Skeletal muscle cell (primary cell): ENCODE results near the gene COX10.

Experiments
- DNase-seq: peaks from one replicate; pipeline ENCODE4 v3.0.0-alpha.2; 2010; ENCODE audit warnings: low read depth
- H3K4me3 ChIP-seq: 2 replicates; pipeline ENCODE4 v1.5.1; 2011; ENCODE audit warnings: low read depth, mild to moderate bottlenecking, control low read depth, low read length, moderate library complexity

COX10 gene

DNA sequence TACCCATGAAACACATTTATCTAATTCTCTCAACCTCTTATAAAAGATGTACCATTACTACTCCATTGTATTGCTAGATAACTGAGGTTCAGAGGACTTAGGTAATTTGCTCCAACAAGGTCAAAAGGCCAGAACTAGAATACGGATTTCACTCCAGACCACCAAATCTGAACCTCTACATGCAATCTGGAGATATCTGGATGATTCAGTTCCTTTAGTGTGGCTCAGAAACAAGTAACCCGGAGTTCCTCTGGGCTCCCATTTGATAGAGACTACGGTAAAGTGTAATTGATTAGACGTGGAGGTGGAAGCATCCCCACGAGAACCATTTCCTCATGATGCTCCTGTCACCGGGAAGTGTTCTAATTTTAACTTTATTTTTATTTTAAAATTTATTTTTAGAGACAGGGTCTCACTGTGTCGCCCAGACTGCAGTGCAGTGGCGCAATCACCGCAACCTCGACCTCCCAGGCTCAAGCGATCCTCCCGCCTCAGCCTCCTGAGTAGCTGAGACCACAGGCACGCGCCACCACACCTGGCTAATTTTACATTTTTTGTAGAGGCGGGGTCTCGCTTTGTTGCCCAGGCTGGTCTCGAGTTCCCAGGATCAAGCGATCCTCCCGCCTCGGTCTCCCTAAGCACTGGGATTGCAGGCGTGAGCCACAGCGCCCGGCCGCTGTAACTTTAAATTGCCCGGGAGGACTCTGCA lies 608 bp upstream of the COX10 start:
- H3K4me3 ChIP-seq = peak overlapping the region; percentile 91
- no peak for DNase-seq

DNA sequence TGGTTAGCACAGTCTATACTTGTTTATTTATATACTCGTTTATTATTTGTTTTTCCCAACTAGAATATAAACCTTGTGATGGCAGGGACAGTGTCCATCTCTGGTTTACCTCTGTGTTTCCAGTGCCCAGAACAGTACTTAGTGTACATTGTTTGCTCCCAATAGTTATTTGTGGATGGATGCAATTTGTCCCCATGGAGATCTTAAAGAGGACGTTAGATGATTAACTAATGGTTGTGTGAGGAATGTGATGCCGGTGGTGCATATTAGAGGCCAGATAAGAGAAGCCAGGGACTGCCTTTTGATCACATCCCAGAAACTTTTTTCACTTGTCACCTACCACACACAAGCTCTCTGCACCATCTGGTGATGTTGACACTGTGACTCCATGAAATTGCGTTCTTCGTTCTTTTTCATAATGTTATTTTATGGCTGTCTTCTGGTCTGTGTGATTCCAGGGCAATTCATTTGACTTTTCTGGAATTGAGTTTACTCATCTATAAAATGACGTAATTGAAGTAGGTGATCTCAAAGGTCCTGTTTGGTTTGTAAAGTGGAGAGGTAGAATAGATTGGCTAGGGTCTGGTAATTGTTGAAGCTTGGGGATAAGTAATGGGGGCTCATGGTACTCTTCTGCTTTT lies 1.2 kb downstream of the COX10 start:
- peak overlapping the region; percentile 91 for H3K4me3 ChIP-seq
- DNase-seq = no peak

DNA sequence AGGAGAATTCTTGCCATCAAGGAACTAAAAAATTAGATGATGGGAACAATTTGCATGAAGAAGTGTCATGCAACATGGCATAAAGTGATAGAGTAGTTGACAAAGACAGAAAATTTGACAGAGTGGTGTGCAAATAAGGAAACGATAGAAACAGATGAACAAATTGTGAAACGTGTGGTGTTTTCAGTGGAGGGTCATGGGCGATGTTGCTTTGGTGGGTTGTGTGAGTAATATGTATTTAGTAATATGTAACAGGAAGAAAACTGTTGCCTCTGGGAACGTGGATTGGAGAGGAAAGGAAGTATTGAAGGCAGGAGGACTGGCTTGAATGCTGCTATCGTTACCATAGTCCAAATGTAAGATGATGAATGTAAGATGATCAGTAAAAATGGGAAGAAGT lies 3.6 kb downstream of the COX10 start:
- DNase-seq = no peak
- H3K4me3 ChIP-seq = no peak overlapping the region

DNA sequence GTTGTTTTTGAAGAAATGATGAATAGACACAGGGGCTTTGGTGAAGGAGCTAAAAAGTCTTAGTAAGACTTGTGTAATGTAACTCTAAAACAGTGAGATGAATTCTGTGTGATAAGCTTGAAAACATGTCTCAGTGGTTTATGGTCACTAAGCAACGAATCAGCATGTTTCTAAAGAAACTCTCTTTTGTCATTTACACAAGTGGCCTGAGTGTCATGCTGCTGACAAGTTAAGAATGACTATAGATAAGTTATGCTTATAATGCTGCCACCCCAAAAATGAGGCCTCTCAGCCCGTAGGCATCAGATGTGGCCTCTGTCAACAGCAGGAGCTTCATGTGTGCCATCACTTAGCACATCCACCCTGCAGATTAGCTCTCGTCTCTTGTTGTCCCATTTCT lies 8.7 kb downstream of the COX10 start:
- H3K4me3 ChIP-seq = no peak overlapping the region
- no peak for DNase-seq

DNA sequence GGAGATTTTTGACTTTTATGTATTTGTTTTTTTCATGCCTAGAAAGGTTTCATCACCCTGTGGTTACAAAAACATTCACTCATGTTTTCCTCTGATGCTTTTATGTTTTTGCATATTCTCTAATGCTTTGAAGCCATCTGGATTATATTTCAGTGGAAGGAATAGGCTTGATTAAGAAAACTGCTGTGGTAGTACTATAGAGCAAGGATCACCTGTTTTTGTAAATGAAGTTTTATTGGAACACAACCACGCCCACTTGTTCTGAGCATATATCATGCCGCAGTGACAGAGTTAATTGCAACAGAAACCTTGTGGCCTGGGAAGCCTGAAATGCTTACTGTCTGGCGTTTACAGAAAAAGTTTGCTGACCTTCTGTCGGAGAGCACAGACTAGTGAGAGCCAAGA lies 11.5 kb downstream of the COX10 start:
- no peak overlapping the region for H3K4me3 ChIP-seq
- DNase-seq = no peak

DNA sequence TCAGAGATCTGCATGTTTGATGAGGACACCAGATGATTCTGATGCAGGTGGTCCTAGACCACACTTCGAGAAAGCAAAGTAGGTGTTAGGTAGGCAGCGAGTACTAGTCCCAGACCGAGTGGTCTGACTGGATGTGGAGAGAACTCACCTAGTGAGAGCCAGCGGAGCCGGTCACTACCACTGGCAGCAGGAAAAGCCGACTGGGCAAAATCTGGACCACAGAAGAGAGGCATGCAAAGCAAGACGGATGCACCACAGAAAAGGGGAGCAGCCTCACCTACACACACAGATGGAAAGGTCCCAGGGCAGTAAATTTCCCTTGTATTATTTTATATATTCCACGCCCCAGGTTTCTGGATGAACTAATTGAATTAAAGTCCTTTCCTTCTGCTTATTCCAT lies 13.5 kb downstream of the COX10 start:
- no peak for DNase-seq
- H3K4me3 ChIP-seq = no peak overlapping the region

DNA sequence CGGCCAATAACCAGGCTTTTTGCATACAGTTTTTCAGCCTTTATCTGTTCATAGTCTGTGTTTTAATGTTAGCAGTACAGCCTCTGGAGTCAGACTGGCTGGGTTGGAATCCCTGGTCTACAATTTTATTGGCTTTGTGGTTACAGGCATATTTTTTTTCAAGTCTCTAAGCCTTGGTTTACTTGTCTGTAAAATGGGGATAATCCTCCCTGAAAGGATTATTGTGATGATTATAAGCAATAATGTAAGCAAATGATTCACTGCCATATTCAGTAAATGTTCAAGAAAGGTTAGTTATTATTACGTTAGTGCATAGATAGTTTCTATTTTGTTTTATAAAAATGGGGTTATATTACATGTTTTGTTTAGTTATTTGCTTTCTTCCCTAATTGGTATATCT lies 15.7 kb downstream of the COX10 start:
- no peak overlapping the region for H3K4me3 ChIP-seq
- no peak for DNase-seq

DNA sequence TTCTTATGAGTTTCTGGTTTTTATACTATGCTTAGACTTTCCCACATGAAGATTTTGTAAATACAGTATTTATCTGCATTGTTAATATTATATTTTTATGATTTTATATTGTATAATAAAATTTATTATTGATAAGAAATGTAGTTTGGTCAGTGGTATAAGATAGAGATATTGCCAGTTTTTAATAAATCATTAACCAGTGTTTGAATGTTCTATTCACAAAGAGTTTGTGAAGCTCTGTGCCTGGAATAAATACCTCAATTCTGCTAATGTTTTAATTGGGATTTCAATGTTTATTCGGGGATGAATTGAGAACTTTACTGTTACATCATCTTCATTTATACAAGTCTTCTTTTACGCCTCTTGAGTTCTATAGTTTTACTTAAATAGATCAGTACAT lies 16.9 kb downstream of the COX10 start:
- H3K4me3 ChIP-seq = no peak overlapping the region
- no peak for DNase-seq

DNA sequence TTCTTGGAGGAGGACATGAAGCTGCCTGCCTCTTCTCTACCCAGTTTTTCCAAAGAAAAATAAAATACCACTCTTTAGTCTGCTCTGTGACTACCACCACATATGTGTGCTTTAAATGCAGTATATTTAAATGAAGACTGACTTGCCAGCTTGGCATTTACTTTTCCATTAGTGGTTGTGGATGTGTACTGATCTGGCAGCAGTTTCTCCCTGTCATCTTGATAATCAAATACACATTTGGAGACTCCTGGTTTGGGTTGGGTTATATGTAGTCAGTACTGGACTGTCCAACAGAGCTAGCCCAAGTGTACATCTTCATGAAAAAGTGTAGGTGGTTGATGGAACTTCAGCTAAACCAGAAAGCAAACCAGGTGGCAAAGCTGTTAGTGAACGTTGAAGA lies 19.9 kb downstream of the COX10 start:
- no peak for DNase-seq
- no peak overlapping the region for H3K4me3 ChIP-seq

DNA sequence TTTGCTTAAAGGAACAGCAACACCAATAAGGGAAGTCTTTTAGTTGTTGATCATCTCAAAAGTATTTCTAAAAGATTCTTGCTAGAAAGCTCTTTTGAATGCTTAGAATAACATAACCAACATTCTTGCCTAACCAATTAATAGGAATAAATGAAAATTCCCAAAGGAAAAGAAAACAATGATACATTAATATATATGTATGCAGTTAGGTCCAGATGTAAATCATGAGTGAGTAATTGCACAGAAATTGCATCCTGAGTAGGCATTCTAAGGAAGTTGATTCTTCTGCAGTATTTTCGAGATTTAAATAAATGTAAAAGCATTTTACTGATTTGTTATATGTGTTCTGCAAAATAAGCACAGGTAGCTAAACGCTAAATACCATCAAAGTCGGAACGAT lies 22.1 kb downstream of the COX10 start:
- H3K4me3 ChIP-seq = no peak overlapping the region
- no peak for DNase-seq

DNA sequence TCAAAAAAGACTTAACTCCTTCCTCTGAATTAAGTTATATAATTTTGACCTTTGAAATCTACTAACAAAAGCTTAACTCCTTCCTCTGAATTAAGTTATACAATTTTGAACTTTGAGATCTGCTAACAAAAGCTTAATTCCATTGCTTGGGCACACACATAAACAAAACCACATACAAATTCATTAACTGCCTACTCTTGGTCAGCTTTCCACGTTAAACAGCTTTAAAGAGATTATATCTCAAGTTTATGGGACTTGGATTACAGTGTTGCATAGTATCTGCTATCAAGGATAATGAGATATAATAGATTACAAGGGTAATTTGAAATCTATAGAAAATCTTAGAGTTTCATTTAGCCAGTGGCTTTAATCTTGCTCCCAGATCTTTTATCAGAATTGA lies 23.5 kb downstream of the COX10 start:
- no peak overlapping the region for H3K4me3 ChIP-seq
- DNase-seq = no peak

DNA sequence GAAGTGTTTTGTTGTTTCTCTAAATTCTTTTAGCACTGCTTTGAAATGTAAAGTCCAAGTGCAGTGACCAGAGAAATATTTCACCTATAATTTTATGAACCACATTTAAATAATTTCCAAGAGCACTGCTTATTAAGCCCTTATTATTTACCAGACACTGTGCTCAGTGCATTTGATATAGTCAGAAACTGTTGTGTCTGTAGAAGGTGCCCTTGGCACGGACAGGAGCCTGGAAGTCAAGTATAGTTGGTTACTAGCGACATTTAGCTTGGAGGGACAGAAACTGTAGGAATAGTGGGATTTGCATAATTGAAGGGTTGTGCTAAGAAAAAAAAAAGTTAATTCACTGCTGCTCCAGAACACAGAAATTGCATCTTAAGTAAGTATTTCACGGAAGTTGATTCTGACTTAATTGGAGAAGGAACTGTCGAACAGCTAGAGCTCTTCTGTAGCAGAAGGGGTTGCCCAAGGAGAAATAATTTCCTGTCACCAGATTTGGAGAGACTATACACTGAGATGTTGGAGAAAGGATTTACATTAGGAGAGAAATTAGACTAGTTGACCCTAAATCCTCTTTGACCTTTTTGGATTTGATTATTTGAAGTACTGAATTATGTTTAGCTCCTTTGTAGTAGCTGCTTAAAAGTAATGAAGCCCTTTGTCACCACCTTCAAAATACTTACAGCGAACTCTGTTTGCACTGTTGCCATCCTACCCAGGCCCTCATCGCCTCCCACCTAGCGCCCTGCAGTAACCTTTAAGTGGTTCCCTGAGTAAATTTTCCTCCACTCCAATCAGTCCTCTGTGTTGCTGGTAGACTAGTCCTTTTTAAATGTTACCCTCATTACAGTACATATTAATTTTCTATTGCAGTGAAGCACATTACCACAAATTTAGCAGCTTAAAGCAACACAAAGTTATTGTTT lies 25.6 kb downstream of the COX10 start:
- no peak for DNase-seq
- no peak overlapping the region for H3K4me3 ChIP-seq

DNA sequence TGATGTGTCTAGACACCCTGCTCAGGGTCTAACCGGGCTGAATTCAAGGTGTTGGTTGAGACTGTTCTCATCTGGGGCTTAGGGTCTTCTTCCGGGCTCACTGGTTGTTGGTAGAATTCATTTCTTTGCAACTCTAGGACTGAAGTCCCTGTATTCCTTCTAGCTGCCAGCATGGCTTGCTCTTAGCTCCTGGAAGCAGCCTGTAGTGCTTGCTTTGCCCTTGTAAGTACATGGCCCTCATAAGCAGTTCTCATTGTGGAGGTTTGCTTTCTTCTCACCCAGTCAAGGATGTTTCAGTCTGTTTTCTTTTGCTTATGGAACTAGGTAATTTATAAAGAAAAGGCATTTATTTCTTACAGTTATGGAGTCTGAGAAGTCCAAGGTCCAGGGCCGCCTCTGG lies 26.3 kb downstream of the COX10 start:
- H3K4me3 ChIP-seq = no peak overlapping the region
- DNase-seq = no peak

DNA sequence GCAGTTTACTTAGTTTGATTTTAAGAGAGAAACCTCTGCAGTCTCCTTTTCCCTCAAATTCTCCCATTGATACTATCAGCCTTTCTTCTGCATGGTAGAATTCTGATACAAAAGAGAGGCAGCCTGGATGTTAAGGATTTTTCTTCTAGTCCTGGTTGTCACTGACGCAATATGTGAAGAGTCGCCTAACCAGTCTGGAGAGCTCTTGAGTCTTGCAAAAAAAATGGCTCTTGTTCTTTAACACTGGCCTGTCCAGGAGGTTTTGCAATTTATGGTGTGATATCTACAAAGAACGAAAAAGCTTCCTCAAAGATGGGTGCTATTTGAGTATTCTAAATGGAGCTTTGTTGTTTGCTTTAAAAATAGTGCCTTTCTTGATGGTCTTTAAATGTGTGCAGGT lies 28.9 kb downstream of the COX10 start:
- no peak for DNase-seq
- no peak overlapping the region for H3K4me3 ChIP-seq

DNA sequence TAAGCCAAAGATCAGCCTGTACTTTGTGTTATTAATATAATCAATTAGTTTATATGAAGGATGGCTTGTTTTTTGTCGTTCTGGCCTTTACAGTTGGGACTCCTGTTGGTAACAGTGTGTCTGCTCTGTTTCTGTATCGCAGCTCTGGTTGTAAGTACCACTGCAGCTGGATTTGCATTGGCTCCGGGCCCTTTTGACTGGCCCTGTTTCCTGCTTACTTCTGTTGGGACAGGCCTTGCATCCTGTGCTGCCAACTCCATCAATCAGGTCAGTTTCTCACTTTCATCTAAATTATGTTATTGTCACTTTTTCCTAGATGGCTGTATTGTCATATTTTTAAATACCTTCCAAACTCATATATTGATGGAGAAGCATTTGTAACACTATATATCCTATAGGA lies 32.7 kb downstream of the COX10 start:
- no peak overlapping the region for H3K4me3 ChIP-seq
- no peak for DNase-seq

DNA sequence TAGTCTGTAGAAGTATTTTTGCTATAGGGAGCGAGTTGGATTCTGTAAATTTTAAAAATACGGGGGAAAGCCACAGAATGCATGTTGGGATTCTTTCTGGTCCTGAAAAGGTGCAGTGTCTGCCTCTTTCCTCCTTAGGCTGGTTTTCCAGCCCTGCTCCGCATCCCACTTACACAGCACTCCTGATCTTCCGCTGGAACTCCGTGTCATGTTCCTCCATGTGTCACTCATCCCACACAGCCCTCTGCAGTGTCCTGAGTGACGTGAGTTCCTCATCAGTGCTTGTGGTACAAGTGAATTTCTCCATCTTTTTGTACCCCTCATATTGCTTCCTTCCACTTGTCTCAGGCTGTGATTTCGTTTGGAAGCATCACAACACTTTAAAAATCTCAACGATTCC lies 34.5 kb downstream of the COX10 start:
- no peak overlapping the region for H3K4me3 ChIP-seq
- DNase-seq = no peak

DNA sequence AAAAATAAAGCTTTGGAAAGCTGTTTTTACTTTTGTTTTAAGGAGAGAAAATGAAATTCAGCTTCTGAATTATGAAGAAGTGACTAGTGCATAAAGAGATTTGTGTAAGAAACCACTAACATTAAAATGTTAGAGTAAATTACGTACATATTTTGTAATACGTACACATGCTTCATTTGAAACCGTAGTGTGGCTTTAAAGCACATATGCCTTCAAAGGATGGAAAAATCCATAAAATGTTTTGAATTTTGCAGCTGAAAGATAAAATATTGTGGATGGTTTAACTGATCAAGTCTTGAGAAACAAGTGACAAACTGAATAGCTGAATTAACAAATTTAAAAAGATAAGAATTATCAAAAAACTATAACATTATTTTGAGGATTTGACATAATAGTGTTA lies 35.4 kb downstream of the COX10 start:
- no peak overlapping the region for H3K4me3 ChIP-seq
- no peak for DNase-seq

DNA sequence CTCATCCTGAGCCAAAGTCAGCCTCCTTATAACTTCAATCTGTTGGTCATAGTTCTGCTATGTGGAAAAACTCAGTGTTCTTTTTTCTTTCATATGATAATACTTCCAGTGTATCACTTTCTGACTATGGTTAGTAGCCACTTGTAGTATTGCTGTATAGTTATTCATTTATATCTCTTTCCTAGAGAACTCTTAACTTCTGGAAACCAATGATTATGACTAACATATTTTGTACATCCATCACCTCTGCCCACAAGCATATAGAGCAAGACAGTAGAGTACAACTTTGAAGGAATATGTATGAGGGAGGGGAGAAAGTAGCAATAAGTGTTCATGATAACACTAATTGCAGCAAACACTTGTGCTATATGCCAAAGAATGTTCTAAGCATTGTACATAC lies 38.6 kb downstream of the COX10 start:
- no peak for DNase-seq

DNA sequence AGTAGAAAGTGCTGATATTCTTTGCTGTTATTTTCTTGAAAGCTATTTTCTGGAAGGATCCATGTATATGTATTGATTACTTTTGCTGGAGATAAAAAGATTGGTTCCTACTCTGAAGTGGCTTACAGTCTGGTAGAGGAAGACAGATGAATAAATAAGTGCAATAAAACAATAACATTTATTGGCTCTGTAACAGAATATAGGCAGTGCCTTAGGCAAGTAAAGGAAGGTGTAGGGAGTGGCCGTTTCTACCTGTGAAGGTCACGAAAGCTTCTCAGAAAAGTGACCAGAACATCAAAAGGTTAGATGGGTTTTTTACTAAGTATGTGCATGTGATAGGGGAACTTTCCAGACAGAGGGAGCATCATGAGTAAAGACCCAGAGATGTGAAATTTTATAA lies 43.1 kb downstream of the COX10 start:
- DNase-seq = no peak
- no peak overlapping the region for H3K4me3 ChIP-seq

More for the DNA sequence above, 38.6 kb downstream of the COX10 start:
- H3K4me3 ChIP-seq = no peak overlapping the region

DNA sequence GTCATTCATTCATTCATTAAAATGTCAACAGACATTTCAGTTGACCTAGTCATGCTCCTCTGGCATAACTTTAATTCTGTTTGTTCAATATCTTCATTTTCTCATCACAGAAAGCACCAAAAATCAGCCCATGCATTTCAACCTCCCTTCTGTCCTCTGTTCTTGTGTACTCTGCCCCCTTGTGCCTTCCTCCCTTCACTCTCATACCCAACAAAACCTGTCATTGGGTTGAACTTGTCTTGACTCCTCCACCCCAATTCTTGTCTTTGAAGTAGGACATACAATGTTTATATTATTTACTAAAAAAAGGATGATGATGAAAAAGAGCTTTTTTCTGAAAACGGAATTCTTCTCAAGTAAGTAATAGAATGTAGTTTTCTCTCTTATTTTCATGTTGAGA lies 43.8 kb downstream of the COX10 start:
- H3K4me3 ChIP-seq = no peak overlapping the region
- no peak for DNase-seq
